ENCODE results near the gene MPI. TPM values are rescaled to one million over a fixed set of nuclear protein-coding genes. Genes with fewer than 3 reads are reported as not detected.
A peak's percentile ranks its signal among the peaks of the same experiment; 100 is the strongest.
"Not testable (repeated sequence)": the region's sequence is repeated elsewhere in the genome, so short reads cannot be mapped to it uniquely, and the experiment has no call there.

The MPI gene
- total RNA-seq, 1 donor: 77.3 TPM

- no peak for DNase-seq (ENCODE audit: low read depth in 2 of 3, low spot score in 2 of 3)
Measured at GRCh38 chr15:74890665-74890960, 771 bp downstream of the MPI start.

GRCh38 chr15:74891469-74891868 is 1.6 kb downstream of the MPI start:
- no peak for DNase-seq (ENCODE audit: low read depth in 2 of 3, low spot score in 2 of 3)

- DNase-seq (ENCODE audit: low read depth in 2 of 3, low spot score in 2 of 3): no peak
Measured at GRCh38 chr15:74892313-74892712, 2.5 kb downstream of the MPI start.

GRCh38 chr15:74892931-74893330 is 3.1 kb downstream of the MPI start:
- DNase-seq (ENCODE audit: low read depth in 2 of 3, low spot score in 2 of 3): no peak

- DNase-seq (ENCODE audit: low read depth in 2 of 3, low spot score in 2 of 3): no peak
Measured at GRCh38 chr15:74893627-74894026, 3.8 kb downstream of the MPI start.

GRCh38 chr15:74894383-74894782 is 4.5 kb downstream of the MPI start:
- DNase-seq (ENCODE audit: low read depth in 2 of 3, low spot score in 2 of 3): not testable (repeated sequence)

- DNase-seq (ENCODE audit: low read depth in 2 of 3, low spot score in 2 of 3): no peak
Measured at GRCh38 chr15:74895830-74896229, 6.0 kb downstream of the MPI start.

GRCh38 chr15:74896316-74896715 is 6.5 kb downstream of the MPI start:
- no peak for DNase-seq (ENCODE audit: low read depth in 2 of 3, low spot score in 2 of 3)

GRCh38 chr15:74897300-74897701 is 7.5 kb downstream of the MPI start:
- DNase-seq (ENCODE audit: low read depth in 2 of 3, low spot score in 2 of 3): no peak

GRCh38 chr15:74901612-74902063 is 11.8 kb downstream of the MPI start:
- peak; percentile 43 to 79 (median 57) for DNase-seq (ENCODE audit: low read depth in 2 of 3, low spot score in 2 of 3)

GRCh38 chr15:74902295-74903075 is 12.6 kb downstream of the MPI start:
- DNase-seq (ENCODE audit: low read depth in 2 of 3, low spot score in 2 of 3): peak in 1 of 3 donors; percentile 20

GRCh38 chr15:74903676-74904075 is 13.8 kb downstream of the MPI start:
- DNase-seq (ENCODE audit: low read depth in 2 of 3, low spot score in 2 of 3): no peak

GRCh38 chr15:74904190-74904805 is 14.5 kb downstream of the MPI start:
- DNase-seq (ENCODE audit: low read depth in 2 of 3, low spot score in 2 of 3): no peak

- peak in 1 of 3 donors; percentile 21 for DNase-seq (ENCODE audit: low read depth in 2 of 3, low spot score in 2 of 3)
Measured at GRCh38 chr15:74906067-74906449, 16.2 kb downstream of the MPI start.

- DNase-seq (ENCODE audit: low read depth in 2 of 3, low spot score in 2 of 3): peak; percentile 32 to 83 (median 76)
Measured at GRCh38 chr15:74906450-74907162, 16.8 kb downstream of the MPI start, which contains the start of gene FAM219B. FAM219B (minus strand) TSS chr15:74906851; CDS start chr15:74906800, 51 bp downstream.

GRCh38 chr15:74907163-74907870 is 17.5 kb downstream of the MPI start:
- no peak for DNase-seq (ENCODE audit: low read depth in 2 of 3, low spot score in 2 of 3)

- DNase-seq (ENCODE audit: low read depth in 2 of 3, low spot score in 2 of 3): no peak
Measured at GRCh38 chr15:74908635-74909034, 18.8 kb downstream of the MPI start.

- DNase-seq (ENCODE audit: low read depth in 2 of 3, low spot score in 2 of 3): no peak
Measured at GRCh38 chr15:74913041-74913440, 23.2 kb downstream of the MPI start.

- not testable (repeated sequence) for DNase-seq (ENCODE audit: low read depth in 2 of 3, low spot score in 2 of 3)
Measured at GRCh38 chr15:74913799-74914198, 24.0 kb downstream of the MPI start.

- DNase-seq (ENCODE audit: low read depth in 2 of 3, low spot score in 2 of 3): no peak
Measured at GRCh38 chr15:74917676-74918075, 27.8 kb downstream of the MPI start.

GRCh38 chr15:74920456-74920855 is 30.6 kb downstream of the MPI start:
- peak in 1 of 3 donors; percentile 62 for DNase-seq (ENCODE audit: low read depth in 2 of 3, low spot score in 2 of 3)
